ENCODE data around the gene ARMH3. TPM values are rescaled to one million over a fixed set of nuclear protein-coding genes. Genes with fewer than 3 reads are reported as not detected.

ARMH3 gene
- total RNA-seq, 1 donor from 2014 or later, result 18.1 TPM

GRCh38 chr10:101952191-101952590, 103.8 kb downstream of the ARMH3 start:
- Mint-ChIP-seq H3K36me3 (ENCODE audit: low read depth) (peaks cover 32% of the 10 kb centered on the region), H3K4me3 (ENCODE audit: unreplicated experiment) (no peak overlapping the region)

DNA sequence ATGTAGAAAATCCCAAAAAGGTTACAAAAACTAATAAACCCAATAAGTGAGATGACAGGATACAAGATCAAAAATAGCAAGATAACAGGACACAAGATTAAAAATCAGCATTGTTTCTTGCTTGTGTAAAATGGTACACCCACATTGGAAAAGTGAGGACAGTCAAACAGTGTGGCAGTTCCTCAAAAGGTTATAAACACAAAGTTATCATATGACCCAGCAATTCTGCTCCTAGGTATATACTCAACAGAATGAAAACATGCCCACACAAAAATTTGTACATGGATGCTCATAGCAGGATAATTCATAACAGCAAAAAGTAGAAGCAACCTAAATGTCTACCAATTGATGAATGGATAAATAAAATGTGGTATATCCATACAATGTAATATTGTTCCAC, 105.8 kb downstream of the ARMH3 start:
- no peak for DNase-seq (ENCODE audit: low spot score)
- H3K4me3 Mint-ChIP-seq (ENCODE audit: unreplicated experiment), result no peak overlapping the region
- TF ChIP-seq, protein P1, sequence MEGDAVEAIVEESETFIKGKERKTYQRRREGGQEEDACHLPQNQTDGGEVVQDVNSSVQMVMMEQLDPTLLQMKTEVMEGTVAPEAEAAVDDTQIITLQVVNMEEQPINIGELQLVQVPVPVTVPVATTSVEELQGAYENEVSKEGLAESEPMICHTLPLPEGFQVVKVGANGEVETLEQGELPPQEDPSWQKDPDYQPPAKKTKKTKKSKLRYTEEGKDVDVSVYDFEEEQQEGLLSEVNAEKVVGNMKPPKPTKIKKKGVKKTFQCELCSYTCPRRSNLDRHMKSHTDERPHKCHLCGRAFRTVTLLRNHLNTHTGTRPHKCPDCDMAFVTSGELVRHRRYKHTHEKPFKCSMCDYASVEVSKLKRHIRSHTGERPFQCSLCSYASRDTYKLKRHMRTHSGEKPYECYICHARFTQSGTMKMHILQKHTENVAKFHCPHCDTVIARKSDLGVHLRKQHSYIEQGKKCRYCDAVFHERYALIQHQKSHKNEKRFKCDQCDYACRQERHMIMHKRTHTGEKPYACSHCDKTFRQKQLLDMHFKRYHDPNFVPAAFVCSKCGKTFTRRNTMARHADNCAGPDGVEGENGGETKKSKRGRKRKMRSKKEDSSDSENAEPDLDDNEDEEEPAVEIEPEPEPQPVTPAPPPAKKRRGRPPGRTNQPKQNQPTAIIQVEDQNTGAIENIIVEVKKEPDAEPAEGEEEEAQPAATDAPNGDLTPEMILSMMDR (IDR thresholded peaks at IDR 0.05), result no peak
- peaks cover 25% of the 10 kb centered on the region for H3K9me3 Mint-ChIP-seq (ENCODE audit: low read depth)
- H3K27me3 Mint-ChIP-seq (ENCODE audit: low read depth), result no peaks in the 10 kb centered on the region
- no peak overlapping the region for H3K27ac Mint-ChIP-seq (ENCODE audit: unreplicated experiment)
- peaks cover 32% of the 10 kb centered on the region for H3K36me3 Mint-ChIP-seq (ENCODE audit: low read depth)
- H3K4me1 Mint-ChIP-seq (ENCODE audit: low read depth), result no peaks in the 10 kb centered on the region

More at GRCh38 chr10:101952191-101952590, 103.8 kb downstream of the ARMH3 start:
- TF ChIP-seq, protein P1 (IDR thresholded peaks at IDR 0.05), result no peak
- no peak overlapping the region for H3K27ac Mint-ChIP-seq (ENCODE audit: unreplicated experiment)
- H3K9me3 Mint-ChIP-seq (ENCODE audit: low read depth), result peaks cover 25% of the 10 kb centered on the region
- H3K4me1 Mint-ChIP-seq (ENCODE audit: low read depth), result peaks cover 6% of the 10 kb centered on the region
- no peaks in the 10 kb centered on the region for H3K27me3 Mint-ChIP-seq (ENCODE audit: low read depth)
- DNase-seq (ENCODE audit: low spot score), result no peak

- peaks cover 40% of the 10 kb centered on the region for H3K4me1 Mint-ChIP-seq (ENCODE audit: low read depth)
- no peaks in the 10 kb centered on the region for H3K9me3 Mint-ChIP-seq (ENCODE audit: low read depth)
- TF ChIP-seq, protein P1 (IDR thresholded peaks at IDR 0.05), result no peak
- DNase-seq (ENCODE audit: low spot score), result no peak
- no peak overlapping the region for H3K4me3 Mint-ChIP-seq (ENCODE audit: unreplicated experiment)
- H3K36me3 Mint-ChIP-seq (ENCODE audit: low read depth), result peaks cover 3% of the 10 kb centered on the region
- no peaks in the 10 kb centered on the region for H3K27me3 Mint-ChIP-seq (ENCODE audit: low read depth)
- H3K27ac Mint-ChIP-seq (ENCODE audit: unreplicated experiment), result peak overlapping the region; percentile 61
Measured at GRCh38 chr10:101941871-101942270, 114.1 kb downstream of the ARMH3 start.

DNA sequence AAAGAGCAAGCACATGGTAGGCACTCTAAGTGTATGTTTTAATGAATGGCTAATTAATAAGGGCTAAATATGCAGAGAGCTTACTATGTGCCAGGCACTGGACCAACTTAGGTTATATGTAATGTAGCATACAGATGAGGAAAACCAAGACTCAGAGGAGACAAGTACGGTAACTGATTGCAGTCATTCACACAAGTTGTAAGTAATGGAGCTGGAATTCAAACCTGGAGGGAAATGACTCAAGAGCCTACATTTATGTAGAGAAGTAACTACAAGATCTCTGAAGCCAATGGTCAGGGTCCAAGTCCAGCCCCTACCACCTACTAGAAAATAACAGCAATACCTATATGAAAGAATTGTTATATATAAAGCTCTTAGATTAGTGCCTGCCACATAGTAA, 115.1 kb downstream of the ARMH3 start:
- no peaks in the 10 kb centered on the region for H3K9me3 Mint-ChIP-seq (ENCODE audit: low read depth)
- peaks cover 40% of the 10 kb centered on the region for H3K4me1 Mint-ChIP-seq (ENCODE audit: low read depth)
- no peak for DNase-seq (ENCODE audit: low spot score)
- no peaks in the 10 kb centered on the region for H3K36me3 Mint-ChIP-seq (ENCODE audit: low read depth)
- H3K27me3 Mint-ChIP-seq (ENCODE audit: low read depth), result no peaks in the 10 kb centered on the region
- no peak overlapping the region for H3K4me3 Mint-ChIP-seq (ENCODE audit: unreplicated experiment)
- TF ChIP-seq, protein P1 (IDR thresholded peaks at IDR 0.05), result no peak
- H3K27ac Mint-ChIP-seq (ENCODE audit: unreplicated experiment), result peak overlapping the region; percentile 66

DNA sequence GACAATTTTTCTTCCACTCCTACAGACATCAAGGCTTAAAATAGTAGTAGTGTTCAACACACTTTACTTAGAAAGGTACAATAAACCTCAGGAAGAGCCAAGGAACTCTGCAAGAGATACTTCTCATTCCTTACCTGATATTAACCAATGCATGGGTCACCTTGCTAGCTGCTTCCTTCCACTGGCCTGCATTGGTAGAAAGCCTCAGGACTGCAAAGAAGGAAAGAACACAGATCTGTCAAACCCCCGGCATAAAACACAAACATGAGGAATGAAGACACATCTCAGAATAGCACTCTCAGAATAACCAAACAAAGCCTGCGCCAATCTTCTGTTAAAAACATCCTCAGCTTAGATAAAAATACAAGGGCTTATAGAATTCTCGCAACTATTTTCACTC, 116.2 kb downstream of the ARMH3 start:
- H3K9me3 Mint-ChIP-seq (ENCODE audit: low read depth), result no peaks in the 10 kb centered on the region
- H3K4me3 Mint-ChIP-seq (ENCODE audit: unreplicated experiment), result no peak overlapping the region
- H3K36me3 Mint-ChIP-seq (ENCODE audit: low read depth), result no peaks in the 10 kb centered on the region
- peak overlapping the region; percentile 97 for H3K27ac Mint-ChIP-seq (ENCODE audit: unreplicated experiment)
- no peak for DNase-seq (ENCODE audit: low spot score)
- no peaks in the 10 kb centered on the region for H3K27me3 Mint-ChIP-seq (ENCODE audit: low read depth)
- H3K4me1 Mint-ChIP-seq (ENCODE audit: low read depth), result peaks cover 46% of the 10 kb centered on the region
- TF ChIP-seq, protein P1 (IDR thresholded peaks at IDR 0.05), result no peak
